Neural cell (in vitro differentiated cells): ENCODE measurements around the gene ANTXR2. TPM values are rescaled to one million over a fixed set of nuclear protein-coding genes. Genes with fewer than 3 reads are reported as not detected.

ENCODE experiments used
- H2AFZ ChIP-seq: fragments of 200-600, 300-800 bp; sonication (generic), shearing (Covaris generic); 2 replicates; pipeline ENCODE4 v1.6.0; 2014; ENCODE audit warnings: low read depth, mild to moderate bottlenecking, antibody characterized with exemption, low read length, moderate library complexity
- H3F3A ChIP-seq: fragments of 200-600 bp; shearing (Covaris generic); 2 replicates; pipeline ENCODE4 v1.6.1; 2016; ENCODE audit warnings: mild to moderate bottlenecking, moderate library complexity, mixed read lengths, antibody characterized with exemption, low read length; ENCODE audit not compliant: insufficient read depth, poor library complexity, severe bottlenecking
- H3K27ac ChIP-seq: fragments of 200-600, 300-800 bp; sonication (generic), shearing (Covaris generic); 2 replicates; pipeline ENCODE4 v1.5.1; 2014; ENCODE audit warnings: mild to moderate bottlenecking, low read length, moderate library complexity
- H3K27me3 ChIP-seq: fragments of 300-800, 200-600 bp; sonication (generic), shearing (Covaris generic); 2 replicates; pipeline ENCODE4 v1.6.0; 2014; ENCODE audit warnings: mild to moderate bottlenecking, low read depth, low read length, moderate library complexity; ENCODE audit not compliant: insufficient read depth
- H3K36me3 ChIP-seq: fragments of 300-800, 200-600 bp; sonication (generic), shearing (Covaris generic); 2 replicates; pipeline ENCODE4 v1.5.1; 2014; ENCODE audit warnings: mild to moderate bottlenecking, antibody characterized with exemption, low read length, moderate library complexity; ENCODE audit not compliant: insufficient read depth
- H3K4me2 ChIP-seq: fragments of 300-800, 200-600 bp; sonication (generic), shearing (Covaris generic); 2 replicates; pipeline ENCODE4 v1.6.0; 2014; ENCODE audit warnings: mild to moderate bottlenecking, low read length
- H3K4me3 ChIP-seq: fragments of 300-800, 200-600 bp; sonication (generic), shearing (Covaris generic); 2 replicates; pipeline ENCODE4 v1.5.1; 2014; ENCODE audit warnings: mild to moderate bottlenecking, low read length, moderate library complexity
- H3K79me2 ChIP-seq: fragments of 200-600 bp; shearing (Covaris generic); replicated peaks from 2 replicates; pipeline ENCODE4 v1.6.0; 2014; ENCODE audit warnings: mild to moderate bottlenecking, low read length, moderate library complexity; ENCODE audit not compliant: insufficient read depth
- H3K9ac ChIP-seq: fragments of 300-800, 200-600 bp; sonication (generic), shearing (Covaris generic); 2 replicates; pipeline ENCODE4 v1.6.1; 2016; ENCODE audit warnings: mild to moderate bottlenecking, low read length, mixed read lengths
- H3K9me2 ChIP-seq: fragments of 200-600 bp; shearing (Covaris generic); 2 replicates; pipeline ENCODE4 v1.6.1; 2016; ENCODE audit warnings: mild to moderate bottlenecking, low read length, mixed read lengths; ENCODE audit not compliant: insufficient read depth
- H3K9me3 ChIP-seq: fragments of 200-600, 300-800 bp; sonication (generic), shearing (Covaris generic); 2 replicates; pipeline ENCODE4 v1.6.1; 2016; ENCODE audit warnings: mild to moderate bottlenecking, mixed run types, low read length, moderate library complexity, mixed read lengths
- H4K20me1 ChIP-seq: fragments of 200-600 bp; shearing (Covaris generic); 2 replicates; pipeline ENCODE4 v1.6.1; 2016; ENCODE audit warnings: mild to moderate bottlenecking, mixed run types; ENCODE audit not compliant: insufficient read depth
- CTCF ChIP-seq: fragments of 450-650 bp; IDR thresholded peaks from 2 replicates; pipeline ENCODE4 v1.5.1; 2014; ENCODE audit warnings: antibody characterized with exemption, mild to moderate bottlenecking, moderate library complexity; ENCODE audit not compliant: poor library complexity, severe bottlenecking
- EP300 ChIP-seq: fragments of 450-650 bp; conservative IDR thresholded peaks from 2 replicates; pipeline ENCODE4 v1.6.1; 2014; ENCODE audit warnings: antibody characterized with exemption, mild to moderate bottlenecking, moderate library complexity; ENCODE audit not compliant: poor library complexity, severe bottlenecking
- EZH2 ChIP-seq: fragments of 200-600, 300-800 bp; shearing (Covaris generic), sonication (generic); IDR thresholded peaks from 2 replicates; pipeline ENCODE4 v1.6.1; 2014; ENCODE audit warnings: antibody characterized with exemption, low read length, borderline replicate concordance, mild to moderate bottlenecking; ENCODE audit not compliant: insufficient read depth, poor library complexity, severe bottlenecking
- MXI1 ChIP-seq: fragments of 450-650 bp; conservative IDR thresholded peaks from 2 replicates; pipeline ENCODE4 v1.6.1; 2014; ENCODE audit warnings: antibody characterized with exemption, mild to moderate bottlenecking; ENCODE audit not compliant: poor library complexity, severe bottlenecking
- POLR2AphosphoS5 ChIP-seq: IDR thresholded peaks from 2 replicates; pipeline ENCODE4 v1.6.1; 2012
- RAD21 ChIP-seq: fragments of 450-650 bp; conservative IDR thresholded peaks from 2 replicates; pipeline ENCODE4 v1.6.1; 2014; ENCODE audit warnings: antibody characterized with exemption, mild to moderate bottlenecking, moderate library complexity
- REST ChIP-seq: IDR thresholded peaks from 2 replicates; pipeline ENCODE4 v1.6.1; 2012; ENCODE audit warnings: borderline replicate concordance
- SMC3 ChIP-seq: fragments of 450-650 bp; conservative IDR thresholded peaks from 2 replicates; pipeline ENCODE4 v1.6.1; 2014; ENCODE audit warnings: antibody characterized with exemption, mild to moderate bottlenecking, moderate library complexity; ENCODE audit not compliant: poor library complexity
- TAF1 ChIP-seq: IDR thresholded peaks from 2 replicates; pipeline ENCODE4 v1.6.1; 2012; ENCODE audit warnings: low read depth
- polyA plus RNA-seq: library from polyadenylated mRNA; depleted of rRNA; stranded (reverse); fragments of >200 nt; gene quantifications from 2 replicates; pipeline ENCODE4 v1.2.3, GENCODE V29; 2014

ANTXR2 gene
- polyA plus RNA-seq, 1 donor from 2014 or later, result 31.7 TPM

- H3F3A ChIP-seq, result no peaks in the 10 kb centered on the region
- no peak for TF ChIP-seq RAD21
- TF ChIP-seq TAF1, result no peak
- TF ChIP-seq EZH2, result no peak
- no peak for TF ChIP-seq REST
- no peak for TF ChIP-seq SMC3
- no peak for TF ChIP-seq MXI1
- TF ChIP-seq EP300, result no peak
- TF ChIP-seq CTCF, result no peak
- no peak for TF ChIP-seq POLR2AphosphoS5
- no peaks in the 10 kb centered on the region for H3K9me2 ChIP-seq
- no peak overlapping the region for H3K4me3 ChIP-seq
- H3K9me3 ChIP-seq, result no peaks in the 10 kb centered on the region
- no peak overlapping the region for H3K27ac ChIP-seq
- no peaks in the 10 kb centered on the region for H3K27me3 ChIP-seq
- peaks cover 4% of the 10 kb centered on the region for H3K36me3 ChIP-seq
- no peak overlapping the region for H2AFZ ChIP-seq
- no peaks in the 10 kb centered on the region for H3K79me2 ChIP-seq
- no peak overlapping the region for H3K9ac ChIP-seq
- no peaks in the 10 kb centered on the region for H4K20me1 ChIP-seq
- H3K4me2 ChIP-seq, result no peak overlapping the region
These were observed 29.5 kb downstream of the ANTXR2 start for GRCh38 chr4:80043541-80043940.

GRCh38 chr4:80042821-80043220 is 30.2 kb downstream of the ANTXR2 start:
- Histone ChIP-seq H3K4me3 (no peak overlapping the region), H3F3A (no peaks in the 10 kb centered on the region), H3K27ac (no peak overlapping the region), H3K9ac (no peak overlapping the region), H4K20me1 (no peaks in the 10 kb centered on the region), H3K9me2 (no peaks in the 10 kb centered on the region), H3K36me3 (peaks cover 4% of the 10 kb centered on the region), H3K9me3 (no peaks in the 10 kb centered on the region), H2AFZ (no peak overlapping the region), H3K4me2 (no peak overlapping the region), H3K79me2 (no peaks in the 10 kb centered on the region), H3K27me3 (no peaks in the 10 kb centered on the region)
- TF ChIP-seq CTCF, result no peak
- TF ChIP-seq POLR2AphosphoS5, result no peak
- TF ChIP-seq MXI1, result no peak
- no peak for TF ChIP-seq EP300
- TF ChIP-seq TAF1, result no peak
- no peak for TF ChIP-seq EZH2
- TF ChIP-seq SMC3, result no peak
- TF ChIP-seq RAD21, result no peak
- TF ChIP-seq REST, result no peak
